ENCODE data around the gene FASTKD3.
"Not testable (repeated sequence)": the region's sequence is repeated elsewhere in the genome, so short reads cannot be mapped to it uniquely, and the experiment has no call there.

The FASTKD3 gene, protein sequence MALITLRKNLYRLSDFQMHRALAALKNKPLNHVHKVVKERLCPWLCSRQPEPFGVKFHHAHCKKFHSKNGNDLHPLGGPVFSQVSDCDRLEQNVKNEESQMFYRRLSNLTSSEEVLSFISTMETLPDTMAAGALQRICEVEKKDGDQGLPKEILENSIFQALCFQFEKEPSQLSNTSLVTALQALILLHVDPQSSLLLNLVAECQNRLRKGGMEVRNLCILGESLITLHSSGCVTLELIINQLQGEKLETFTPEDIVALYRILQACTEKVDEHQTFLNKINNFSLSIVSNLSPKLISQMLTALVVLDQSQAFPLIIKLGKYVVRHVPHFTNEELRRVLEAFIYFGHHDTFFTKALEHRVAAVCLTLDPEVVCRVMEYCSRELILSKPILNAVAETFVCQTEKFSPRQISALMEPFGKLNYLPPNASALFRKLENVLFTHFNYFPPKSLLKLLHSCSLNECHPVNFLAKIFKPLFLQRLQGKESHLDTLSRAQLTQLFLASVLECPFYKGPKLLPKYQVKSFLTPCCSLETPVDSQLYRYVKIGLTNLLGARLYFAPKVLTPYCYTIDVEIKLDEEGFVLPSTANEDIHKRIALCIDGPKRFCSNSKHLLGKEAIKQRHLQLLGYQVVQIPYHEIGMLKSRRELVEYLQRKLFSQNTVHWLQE
- 16.8 to 21.6 reads per million in 2 experiments for total RNA-seq

DNA sequence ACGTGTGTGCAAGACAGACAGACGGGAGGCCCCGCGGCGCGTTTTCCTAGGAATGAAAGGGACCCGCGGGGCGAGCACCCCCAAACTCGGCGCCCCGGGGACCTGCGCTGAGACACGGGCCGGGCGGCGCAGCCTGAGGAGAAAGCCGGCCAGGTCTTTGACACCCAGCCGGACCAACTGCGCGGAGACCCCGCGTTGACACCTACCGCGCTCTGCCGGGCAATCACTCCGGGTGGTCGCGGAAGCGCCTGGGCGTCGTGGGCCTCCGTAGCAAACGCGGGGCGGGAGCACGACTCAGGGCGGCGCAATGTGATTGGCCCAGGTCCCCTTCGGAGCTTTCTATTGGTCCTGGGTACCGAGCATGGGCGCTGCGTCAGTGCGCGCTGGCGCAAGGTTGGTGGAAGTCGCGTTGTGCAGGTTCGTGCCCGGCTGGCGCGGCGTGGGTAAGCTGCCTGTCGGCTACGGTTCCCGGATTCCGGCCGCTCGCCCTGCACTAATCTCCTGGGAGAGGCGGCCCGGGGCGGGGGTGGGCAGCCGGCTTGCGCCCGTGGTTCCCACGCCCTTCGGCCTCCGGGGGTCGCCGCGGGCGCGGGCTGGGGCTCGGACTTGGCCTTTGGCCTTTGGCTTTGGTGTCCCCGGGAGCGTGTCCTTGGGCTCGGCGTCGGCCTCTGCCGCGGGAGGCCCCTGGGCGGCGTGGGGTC, at the start of gene FASTKD3, which contains the start of gene MTRR:
Gene FASTKD3 (minus strand): TSS at position 259 of the 701 bp plus-strand sequence. CDS start 948 bp downstream, outside the sequence.
Gene MTRR (plus strand): TSS at position 376 of the 701 bp plus-strand sequence. CDS start 1,647 bp downstream, outside the sequence.
- DNase-seq (ENCODE audit: low read depth) = peak; percentile 85

DNA sequence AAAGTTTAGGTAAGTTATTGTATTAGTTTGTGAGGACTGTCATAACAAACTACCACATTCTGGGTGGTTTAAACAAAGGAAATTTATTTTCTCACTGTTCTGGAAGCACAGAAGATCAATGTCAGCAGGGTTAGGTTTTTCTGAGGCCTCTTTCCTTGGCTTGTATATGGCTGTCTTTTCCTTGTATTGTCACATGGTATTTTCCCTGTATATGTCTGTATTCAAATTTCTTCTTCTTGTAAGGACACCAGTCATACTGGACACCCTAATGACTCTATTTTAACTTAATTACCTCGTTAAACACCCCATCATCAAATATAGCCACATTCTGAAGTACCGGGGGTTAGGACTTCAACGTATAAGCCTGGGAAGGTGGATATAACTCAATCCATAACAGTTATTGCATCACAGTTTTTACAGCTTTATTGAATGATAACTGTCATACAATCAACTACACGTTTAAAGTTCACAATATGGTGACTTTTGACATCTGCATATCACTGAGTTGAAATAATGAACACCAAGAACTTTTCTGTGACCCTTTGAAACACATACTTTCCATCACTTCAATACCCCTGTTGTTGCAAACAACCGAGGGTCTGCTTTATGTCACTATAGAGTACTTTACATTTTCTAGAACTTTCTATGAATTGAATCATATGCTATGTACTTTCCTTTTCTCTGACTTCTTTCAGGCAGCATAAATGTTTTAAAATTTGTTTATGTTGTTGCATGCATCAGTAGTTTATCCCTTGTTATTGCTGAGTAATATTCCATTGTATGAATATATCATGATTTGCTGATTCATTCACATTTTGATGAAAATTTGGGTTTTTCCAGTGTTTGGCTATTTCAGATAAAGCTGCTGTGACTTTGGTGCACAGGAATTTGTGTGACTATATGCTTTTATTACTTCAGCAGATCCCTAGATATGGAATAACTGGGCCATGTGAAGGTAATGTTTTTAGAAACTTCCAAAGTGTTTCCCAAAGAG, 48.6 kb upstream of the FASTKD3 start:
- DNase-seq (ENCODE audit: low read depth) = no peak

DNA sequence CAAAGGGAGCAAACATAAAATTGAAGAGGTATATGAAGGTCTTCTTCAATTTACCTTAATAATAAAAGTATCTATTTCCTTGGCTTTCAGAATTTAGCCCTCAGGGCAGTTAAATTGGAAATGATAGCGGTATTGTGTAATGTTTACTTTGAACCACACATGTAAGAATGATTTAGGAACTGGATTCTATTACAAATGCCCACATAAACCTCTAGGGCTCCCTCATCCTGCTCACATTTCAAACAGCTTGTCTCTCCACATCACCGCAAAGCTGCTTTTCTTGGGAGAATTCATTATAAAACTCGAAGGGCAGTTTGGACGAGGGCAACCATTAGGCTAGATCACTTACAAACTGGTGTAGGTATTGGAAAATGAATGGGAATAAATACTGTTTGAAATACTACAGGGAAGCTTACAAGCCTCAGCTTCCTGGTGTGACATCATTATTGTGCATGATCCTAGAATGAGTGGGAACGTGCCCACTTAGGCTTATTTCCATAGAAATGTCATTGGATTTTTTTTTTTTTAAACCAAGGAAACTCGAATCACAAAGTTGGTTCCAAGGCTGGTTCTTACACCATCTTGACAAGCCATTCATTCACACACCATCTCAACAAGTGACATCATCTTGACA, 47.5 kb upstream of the FASTKD3 start:
- no peak for DNase-seq (ENCODE audit: low read depth)

DNA sequence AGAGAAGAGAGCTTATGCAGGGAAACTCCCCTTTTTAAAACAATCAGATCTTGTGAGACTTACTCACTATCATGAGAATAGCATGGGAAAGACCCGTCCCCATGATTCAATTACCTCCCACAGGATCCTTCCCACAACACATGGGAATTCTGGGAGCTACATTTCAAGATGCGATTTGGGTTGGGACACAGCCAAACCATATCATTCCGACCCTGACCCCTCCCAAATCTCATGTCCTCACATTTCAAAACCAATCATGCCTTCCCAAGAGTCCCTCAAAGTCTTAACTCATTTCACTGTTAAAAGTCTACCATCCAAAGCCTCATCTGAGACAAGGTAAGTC, 42.6 kb upstream of the FASTKD3 start:
- not testable (repeated sequence) for DNase-seq (ENCODE audit: low read depth)

DNA sequence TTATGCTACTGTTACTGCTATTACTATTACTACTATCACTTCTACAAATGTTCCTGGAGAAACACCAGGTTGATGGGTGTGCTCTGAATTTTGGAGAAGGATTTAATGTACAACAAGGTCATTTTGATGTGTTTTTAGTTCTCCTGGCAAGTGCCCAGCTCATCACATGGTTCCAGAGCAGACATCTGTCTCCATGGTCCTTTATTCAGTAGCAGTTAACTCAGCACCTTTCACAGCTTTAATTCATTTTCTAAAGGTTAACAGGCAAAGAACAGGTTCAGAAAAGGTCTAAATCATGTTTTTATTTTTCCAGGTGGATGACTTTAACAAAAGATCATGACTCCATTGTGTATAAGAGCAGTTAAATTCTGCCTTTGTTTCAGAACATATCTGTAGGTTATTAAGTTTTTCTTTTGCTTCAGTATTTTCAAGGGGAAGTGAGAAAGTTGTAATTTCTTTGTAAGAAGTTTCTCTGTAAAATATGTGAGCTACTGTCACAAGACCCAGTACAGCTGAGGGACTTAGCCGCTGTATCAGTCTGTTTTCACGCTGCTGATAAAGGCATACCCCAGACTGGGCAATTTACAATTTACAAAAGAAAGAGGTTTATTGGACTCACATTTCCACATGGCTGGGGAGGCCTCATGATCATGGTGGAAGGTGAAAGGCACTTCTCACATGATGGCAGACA, 42.1 kb upstream of the FASTKD3 start:
- no peak for DNase-seq (ENCODE audit: low read depth)

DNA sequence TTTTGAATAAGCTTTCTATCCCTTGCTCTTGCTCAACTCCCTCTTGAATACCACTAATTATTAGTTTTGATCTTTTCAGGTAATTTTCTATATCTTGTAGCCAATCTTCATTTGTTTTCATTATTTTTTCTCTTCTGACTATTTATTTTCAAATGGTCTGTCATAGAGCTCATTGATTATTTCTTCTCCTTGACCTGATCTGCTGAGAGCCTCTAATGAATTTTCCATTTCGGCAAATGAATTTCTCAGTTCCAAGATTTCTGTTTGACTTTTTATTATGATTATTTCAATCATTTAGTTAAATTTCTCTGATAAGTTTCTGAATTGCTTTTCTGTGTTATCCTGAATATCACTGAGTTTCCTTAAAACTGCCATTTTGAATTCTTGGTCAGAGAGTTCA, 39.5 kb upstream of the FASTKD3 start:
- DNase-seq (ENCODE audit: low read depth) = no peak

DNA sequence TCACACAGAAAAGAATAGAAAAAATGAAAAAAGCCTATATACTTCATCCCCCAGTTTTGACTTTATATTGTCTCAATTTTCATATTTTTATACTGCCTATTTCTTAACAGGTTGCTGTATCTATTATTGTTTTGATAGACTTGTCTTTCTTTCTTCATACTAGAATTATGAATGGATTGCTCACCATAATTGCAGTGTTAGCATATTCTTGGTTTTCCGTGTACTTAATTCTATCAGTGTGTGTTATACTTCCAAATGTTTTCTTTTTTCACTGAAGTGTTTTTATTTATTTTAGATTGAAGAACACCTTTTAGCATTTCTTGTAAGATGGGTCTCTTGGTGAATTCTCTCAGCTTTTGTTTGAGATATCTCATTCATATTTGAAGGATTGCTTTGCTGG, 38.8 kb upstream of the FASTKD3 start:
- no peak for DNase-seq (ENCODE audit: low read depth)

DNA sequence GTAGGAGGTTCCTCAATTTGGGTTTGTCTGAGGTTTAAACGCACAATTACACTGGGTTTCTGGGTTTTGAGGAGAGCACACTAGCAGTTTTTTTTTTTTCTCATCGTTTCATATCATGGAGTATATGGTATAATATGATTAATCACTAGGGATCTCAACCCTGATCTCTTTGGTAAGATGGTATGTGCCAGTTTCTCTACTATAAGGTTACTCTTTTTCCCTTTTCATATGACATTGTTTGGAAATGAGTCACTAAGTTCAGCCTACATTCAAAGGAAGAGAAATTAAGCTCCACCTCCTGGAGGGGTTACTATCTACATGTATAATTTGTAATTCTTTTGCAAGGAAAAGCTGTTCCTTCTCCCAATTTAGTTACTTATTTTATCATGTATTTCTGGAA, 35.3 kb upstream of the FASTKD3 start:
- no peak for DNase-seq (ENCODE audit: low read depth)

DNA sequence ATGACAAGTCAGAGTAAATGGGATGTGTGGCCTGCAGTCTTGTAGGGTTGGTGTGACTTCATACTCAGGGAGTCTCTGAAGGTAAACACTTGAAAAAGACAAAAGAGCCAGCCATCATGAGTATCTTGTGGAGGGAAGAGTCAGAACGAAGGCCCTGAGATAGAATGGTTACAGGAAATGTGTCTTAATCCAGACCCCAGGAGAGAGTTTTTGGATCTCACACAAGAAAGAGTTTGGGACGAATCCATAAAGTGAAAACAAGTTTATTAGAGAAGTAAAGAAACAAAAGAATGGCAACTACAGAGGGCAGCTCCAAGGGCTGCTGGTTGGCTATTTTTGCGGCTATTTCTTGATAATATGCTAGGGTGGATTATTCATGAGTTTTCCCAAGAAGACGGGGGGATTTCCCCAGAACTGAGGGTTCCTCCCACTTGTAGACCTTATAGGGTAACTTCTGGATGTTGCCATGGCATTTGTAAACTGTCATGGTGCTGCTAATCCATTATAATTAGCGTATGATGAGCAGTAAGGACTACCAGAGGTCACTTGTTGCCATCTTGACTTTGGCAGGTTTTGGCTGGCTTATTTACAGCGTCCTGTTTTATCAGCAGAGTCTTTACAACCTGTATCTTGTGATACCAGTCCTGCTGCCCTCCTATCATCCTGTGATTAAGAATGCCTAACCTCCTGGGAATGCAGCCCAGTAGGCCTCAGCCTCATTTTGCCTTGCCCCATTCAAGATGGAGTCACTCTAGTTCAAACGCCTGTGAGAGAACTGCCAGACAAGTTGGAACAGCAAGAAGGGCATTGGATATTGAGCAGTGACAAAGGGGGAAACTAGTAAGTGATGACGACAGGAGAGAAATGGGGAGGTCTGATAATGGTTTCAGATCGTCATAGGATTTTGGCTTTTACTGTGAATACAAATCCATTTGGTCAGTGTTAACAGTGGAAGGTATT, 34.1 kb upstream of the FASTKD3 start:
- DNase-seq (ENCODE audit: low read depth) = no peak

DNA sequence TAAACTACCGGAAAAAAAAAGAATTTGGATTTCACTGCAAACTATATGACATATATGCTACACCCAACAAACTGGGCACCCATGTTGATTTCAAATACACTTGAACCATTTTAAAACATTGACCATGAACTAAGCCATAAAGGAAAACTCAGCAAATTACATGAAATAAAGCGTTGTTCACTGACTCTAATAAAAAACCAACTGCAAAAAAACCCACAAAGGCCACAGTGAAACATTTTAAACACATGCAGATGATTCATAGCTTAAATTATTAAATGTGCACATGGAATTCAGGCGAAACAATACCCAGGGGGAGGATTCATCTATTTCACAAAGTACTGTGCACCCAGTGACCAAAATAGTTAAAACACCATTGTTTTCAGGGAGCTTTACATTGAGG, 33.4 kb upstream of the FASTKD3 start:
- DNase-seq (ENCODE audit: low read depth) = no peak

DNA sequence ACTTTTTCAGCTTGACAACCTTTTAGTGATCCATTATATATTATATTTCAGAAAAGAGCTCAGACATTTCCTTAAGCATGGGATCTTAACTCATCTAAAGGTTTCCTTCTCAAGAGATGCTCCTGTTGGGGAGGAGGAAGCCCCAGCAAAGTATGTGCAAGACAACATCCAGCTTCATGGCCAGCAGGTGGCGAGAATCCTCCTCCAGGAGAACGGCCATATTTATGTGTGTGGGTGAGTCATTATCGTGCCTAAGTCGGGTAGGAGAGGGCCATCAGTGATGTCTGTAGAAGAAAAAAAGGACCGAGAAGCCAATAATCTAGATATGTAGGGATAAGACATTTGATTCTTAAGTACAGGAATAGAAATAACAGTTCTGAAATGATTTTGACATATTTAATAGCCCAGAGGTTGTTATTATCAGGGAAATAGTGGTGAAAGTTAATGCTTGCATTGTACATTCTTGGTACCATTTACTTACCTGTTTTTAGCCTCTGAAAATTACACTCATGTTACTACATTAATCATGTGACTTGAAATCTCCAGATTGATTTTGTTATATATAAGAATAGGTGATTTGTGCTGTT, 28.3 kb upstream of the FASTKD3 start:
- no peak for DNase-seq (ENCODE audit: low read depth)

DNA sequence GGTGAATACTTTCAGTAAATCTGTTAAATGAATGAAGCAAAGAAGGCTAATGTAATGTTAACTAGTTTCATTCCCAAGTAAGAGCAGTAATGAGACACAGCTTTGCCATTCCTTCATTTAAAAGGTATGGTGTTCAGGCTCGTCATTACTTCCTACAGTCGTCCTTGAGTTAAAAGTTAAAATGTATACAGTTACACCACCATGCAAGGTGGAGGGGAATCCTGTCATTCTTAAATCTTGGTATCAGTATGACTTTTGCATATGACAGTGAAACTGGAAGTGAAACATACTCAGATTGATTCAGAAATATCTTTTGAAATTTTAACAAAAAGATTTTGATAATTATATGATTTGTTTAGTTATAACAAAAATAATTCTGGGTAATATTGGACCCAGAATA, 26.0 kb upstream of the FASTKD3 start:
- no peak for DNase-seq (ENCODE audit: low read depth)

DNA sequence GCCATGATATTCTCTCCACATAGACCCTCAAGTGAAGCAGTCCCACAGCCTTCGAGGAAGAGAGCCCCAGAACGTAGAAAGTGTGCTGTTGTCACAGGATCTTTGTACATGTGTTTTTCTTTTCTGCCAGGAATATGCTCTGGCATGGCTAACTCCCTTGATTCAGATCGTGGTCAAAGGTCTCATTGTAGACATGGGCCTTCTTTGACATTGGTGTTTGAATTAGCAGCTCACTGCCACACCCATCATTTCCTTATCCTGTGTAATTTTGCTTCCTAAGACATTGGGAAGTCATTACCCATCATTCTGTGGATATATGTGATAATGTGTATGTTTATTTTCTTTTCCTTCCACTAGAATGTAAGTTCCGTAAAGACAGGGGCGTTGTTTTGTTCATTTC, 25.6 kb upstream of the FASTKD3 start:
- DNase-seq (ENCODE audit: low read depth) = no peak

DNA sequence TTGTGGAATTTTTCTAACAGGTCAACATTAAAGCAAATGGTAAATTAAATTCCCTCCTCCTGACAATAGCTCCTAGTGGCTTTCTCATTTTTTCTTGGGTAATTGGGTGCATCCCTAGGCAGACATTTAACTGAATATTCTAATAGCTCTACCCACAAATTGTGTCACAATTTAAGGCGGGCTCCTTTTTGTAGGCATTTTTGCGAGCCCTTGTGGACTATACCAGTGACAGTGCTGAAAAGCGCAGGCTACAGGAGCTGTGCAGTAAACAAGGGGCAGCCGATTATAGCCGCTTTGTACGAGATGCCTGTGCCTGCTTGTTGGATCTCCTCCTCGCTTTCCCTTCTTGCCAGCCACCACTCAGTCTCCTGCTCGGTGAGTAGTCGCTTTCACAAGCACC, 20.1 kb upstream of the FASTKD3 start:
- DNase-seq (ENCODE audit: low read depth) = no peak

DNA sequence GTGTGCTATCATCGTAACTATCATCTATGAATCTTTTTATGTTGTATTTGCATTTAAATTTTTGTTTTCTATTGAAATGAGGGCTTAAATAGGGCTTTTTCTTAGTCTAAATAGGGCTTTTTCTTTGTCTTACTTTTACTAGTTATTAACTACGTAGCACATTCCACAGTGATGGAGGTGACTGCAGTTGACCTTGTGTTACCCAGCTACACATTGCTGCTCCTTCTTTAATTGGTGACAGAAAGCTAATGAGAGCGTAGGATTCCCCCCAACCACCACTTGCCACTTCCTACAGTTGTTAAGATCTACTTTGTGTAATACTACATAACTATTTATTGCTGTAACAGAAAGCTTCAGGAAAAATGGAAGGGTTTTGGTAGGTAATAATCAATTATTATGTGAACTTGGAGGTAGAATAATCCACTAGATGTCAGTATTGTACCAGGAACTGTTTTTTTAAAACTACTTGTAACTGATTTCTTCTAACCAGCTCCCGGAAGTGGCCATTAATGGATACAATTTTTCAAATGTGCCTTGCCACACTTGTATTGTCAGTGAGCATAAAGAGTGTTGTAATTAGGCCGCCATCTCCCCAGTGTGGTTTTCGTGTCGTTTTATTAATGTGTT, 18.1 kb upstream of the FASTKD3 start:
- DNase-seq (ENCODE audit: low read depth) = no peak

DNA sequence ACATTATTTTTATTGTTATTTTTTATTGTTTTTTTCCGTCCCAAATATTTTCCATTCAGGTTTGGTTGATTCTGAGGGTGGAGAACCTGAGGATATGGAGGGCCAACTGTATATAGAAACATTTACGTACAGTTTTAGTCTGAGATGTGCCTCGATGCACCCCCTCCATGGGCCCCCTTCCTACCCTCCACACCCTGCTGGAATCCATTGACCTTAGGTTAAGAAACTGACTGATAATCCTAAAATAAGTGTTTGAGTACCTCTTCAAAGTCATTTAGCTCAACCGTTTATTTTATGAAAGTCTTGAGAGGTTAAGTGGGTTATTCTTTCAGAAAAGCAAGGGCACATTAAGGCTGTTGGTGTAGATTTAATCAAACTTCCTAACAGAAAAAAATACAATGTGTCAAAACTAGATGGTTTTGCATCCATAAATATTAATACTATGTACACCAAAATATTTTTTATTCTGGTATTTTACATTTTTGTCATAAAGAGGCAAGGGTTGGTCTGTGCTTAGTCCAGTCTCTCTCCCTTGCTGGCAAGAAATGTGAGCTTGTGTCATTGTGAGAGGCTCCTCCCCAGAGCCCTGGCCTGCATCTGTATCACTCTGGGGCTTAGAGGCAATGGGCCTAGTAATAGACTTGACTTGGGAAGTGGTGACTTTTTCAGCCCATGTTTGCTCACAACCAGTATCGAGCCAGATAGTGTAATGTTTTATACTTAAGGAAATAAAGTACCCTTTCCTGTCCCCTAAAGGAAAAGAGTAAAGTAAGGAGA, 15.8 kb upstream of the FASTKD3 start:
- no peak for DNase-seq (ENCODE audit: low read depth)

DNA sequence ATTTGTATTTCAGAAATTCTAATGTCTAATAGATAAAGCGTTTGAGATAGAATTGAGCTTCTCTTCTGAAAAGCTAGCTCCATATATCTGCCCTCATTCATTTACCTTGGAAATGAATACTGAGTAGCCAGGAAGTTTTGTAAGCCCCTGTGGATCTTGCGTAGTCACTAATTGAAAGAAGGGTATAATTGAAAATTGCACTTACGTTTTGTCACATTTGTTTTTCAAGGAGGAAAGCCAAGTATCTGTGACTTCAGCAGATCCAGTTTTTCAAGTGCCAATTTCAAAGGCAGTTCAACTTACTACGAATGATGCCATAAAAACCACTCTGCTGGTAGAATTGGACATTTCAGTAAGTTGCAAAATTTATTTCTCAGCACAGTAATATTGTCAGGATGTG, 14.1 kb upstream of the FASTKD3 start:
- no peak for DNase-seq (ENCODE audit: low read depth)

DNA sequence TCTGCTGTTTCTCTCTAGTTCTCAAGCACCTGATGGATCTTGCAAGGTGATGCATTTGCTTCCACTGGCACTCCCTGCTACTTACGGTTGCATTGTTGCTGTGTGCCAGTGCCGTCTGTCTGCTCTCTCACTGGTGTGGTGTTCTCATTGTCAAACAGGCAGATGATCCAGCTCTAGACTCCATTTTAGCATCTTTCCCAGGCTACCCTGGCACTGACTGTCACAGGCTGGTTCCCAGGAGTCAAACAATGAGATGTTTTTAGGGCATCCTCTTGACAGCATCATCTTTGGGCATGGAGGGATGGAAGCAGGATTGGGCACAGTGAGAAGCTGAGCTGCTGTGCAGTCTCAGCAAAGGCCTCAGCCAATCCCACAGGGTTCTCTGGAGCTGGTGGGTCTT, 13.0 kb upstream of the FASTKD3 start:
- DNase-seq (ENCODE audit: low read depth) = no peak
